Measurements from ENCODE around the gene HNF1B. TPM values are rescaled to one million over a fixed set of nuclear protein-coding genes. Genes with fewer than 3 reads are reported as not detected.

The HNF1B gene
- total RNA-seq, 2 donors from 2014 or later, result not detected

GRCh38 chr17:37637956-37638355, 106.9 kb downstream of the HNF1B start:
- H3K36me3 ChIP-seq, result peaks cover 10% of the 10 kb centered on the region
- H3K9me3 ChIP-seq, result no peaks in the 10 kb centered on the region
- no peaks in the 10 kb centered on the region for H3K27me3 ChIP-seq (replicated peaks; ENCODE audit: insufficient read depth)
- no peak for ATAC-seq (ENCODE audit: insufficient number of reproducible peaks, low FRiP score, low read depth)
- TF ChIP-seq, protein P1, sequence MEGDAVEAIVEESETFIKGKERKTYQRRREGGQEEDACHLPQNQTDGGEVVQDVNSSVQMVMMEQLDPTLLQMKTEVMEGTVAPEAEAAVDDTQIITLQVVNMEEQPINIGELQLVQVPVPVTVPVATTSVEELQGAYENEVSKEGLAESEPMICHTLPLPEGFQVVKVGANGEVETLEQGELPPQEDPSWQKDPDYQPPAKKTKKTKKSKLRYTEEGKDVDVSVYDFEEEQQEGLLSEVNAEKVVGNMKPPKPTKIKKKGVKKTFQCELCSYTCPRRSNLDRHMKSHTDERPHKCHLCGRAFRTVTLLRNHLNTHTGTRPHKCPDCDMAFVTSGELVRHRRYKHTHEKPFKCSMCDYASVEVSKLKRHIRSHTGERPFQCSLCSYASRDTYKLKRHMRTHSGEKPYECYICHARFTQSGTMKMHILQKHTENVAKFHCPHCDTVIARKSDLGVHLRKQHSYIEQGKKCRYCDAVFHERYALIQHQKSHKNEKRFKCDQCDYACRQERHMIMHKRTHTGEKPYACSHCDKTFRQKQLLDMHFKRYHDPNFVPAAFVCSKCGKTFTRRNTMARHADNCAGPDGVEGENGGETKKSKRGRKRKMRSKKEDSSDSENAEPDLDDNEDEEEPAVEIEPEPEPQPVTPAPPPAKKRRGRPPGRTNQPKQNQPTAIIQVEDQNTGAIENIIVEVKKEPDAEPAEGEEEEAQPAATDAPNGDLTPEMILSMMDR (IDR thresholded peaks at IDR 0.05), result no peak
- H3K4me1 ChIP-seq (ENCODE audit: control insufficient read depth in 1 of 2, low read depth in 2 of 2), result peaks cover 14 to 17% of the 10 kb centered on the region in 2 donors
- H3K27ac ChIP-seq, result no peak overlapping the region
- no peak for DNase-seq (ENCODE audit: low spot score)
- H3K4me3 ChIP-seq, result no peak overlapping the region

Other genes with a start within 250 kb of the HNF1B start
- 10 to 100 TPM; 23.6 to 28.6 TPM for gene SYNRG, start 135.6 kb downstream of the HNF1B start, total RNA-seq
- 10 to 100 TPM in 1 of 2 donors, 1 to 10 TPM in 1; 9.2 to 22.7 TPM for gene DDX52, start 101.6 kb downstream of the HNF1B start, total RNA-seq
- not detected for gene TBC1D3K, start 179.4 kb upstream of the HNF1B start, total RNA-seq
- 10 to 100 TPM in 1 of 2 donors, 1 to 10 TPM in 1; 7.9 to 18.1 TPM for gene TBC1D3L, start 244.0 kb upstream of the HNF1B start, total RNA-seq